SU-DHL-6 (cell line): ENCODE data around the gene HSD17B11.

Experiments
- CTCF ChIP-seq: fragments of 200-600 bp; sonication (generic); IDR thresholded peaks from one replicate; pipeline ENCODE4 v1.5.1; 2017; ENCODE audit warnings: antibody characterized with exemption, mild to moderate bottlenecking, low read length, moderate library complexity; ENCODE audit not compliant: insufficient read depth, poor library complexity, severe bottlenecking
- EZH2phosphoT487 ChIP-seq: fragments of 200-600 bp; sonication (generic), shearing (Covaris generic); conservative IDR thresholded peaks from 2 replicates; pipeline ENCODE4 v1.6.1; 2018; ENCODE audit warnings: mild to moderate bottlenecking, antibody characterized with exemption, low read length, moderate library complexity, mixed read lengths

DNA sequence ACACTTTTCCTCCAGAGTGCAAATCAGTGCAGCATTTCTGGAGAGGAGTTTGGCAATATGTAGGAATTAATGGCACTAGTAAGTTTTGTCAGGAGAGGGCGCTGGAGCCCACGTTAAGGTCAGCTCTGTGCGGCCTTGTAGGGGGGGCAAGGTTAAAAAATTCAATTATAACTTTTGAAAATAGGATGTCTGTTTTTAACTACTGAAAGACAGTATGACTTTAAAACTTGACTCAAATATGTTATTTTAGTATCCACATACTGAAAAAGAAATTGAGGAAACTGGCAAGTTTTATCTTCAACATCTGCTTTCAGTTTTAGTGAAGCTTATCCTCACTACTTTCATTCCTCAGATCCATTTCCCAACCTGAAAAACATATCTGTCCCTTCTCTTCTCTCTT, 37.4 kb downstream of the HSD17B11 start:
- TF ChIP-seq CTCF (peak; percentile 33), EZH2phosphoT487 (no peak)
